SU-DHL-6 (cell line): ENCODE data around the gene NDC1.

ENCODE experiments used
- CTCF ChIP-seq: fragments of 200-600 bp; sonication (generic); IDR thresholded peaks from one replicate; pipeline ENCODE4 v1.5.1; 2017; ENCODE audit warnings: antibody characterized with exemption, mild to moderate bottlenecking, low read length, moderate library complexity; ENCODE audit not compliant: insufficient read depth, poor library complexity, severe bottlenecking
- EZH2phosphoT487 ChIP-seq: fragments of 200-600 bp; sonication (generic), shearing (Covaris generic); conservative IDR thresholded peaks from 2 replicates; pipeline ENCODE4 v1.6.1; 2018; ENCODE audit warnings: mild to moderate bottlenecking, antibody characterized with exemption, low read length, moderate library complexity, mixed read lengths

GRCh38 chr1:53810007-53810406, 28.1 kb downstream of the NDC1 start:
- TF ChIP-seq CTCF (no peak), EZH2phosphoT487 (no peak)
